Neural progenitor cell (in vitro differentiated cells): ENCODE results near the gene PCDHGB6. TPM values are rescaled to one million over a fixed set of nuclear protein-coding genes. Genes with fewer than 3 reads are reported as not detected.
"Not testable (repeated sequence)": the region's sequence is repeated elsewhere in the genome, so short reads cannot be mapped to it uniquely, and the experiment has no call there.

Experiments used
- DNase-seq: peaks from one replicate; pipeline ENCODE4 v3.0.0-alpha.2; 2016; ENCODE audit warnings: low spot score
- H2AFZ ChIP-seq: fragments of 200-600 bp; sonication (generic); replicated peaks from 2 replicates; pipeline ENCODE4 v1.6.1; 2016; ENCODE audit warnings: antibody characterized with exemption
- H3F3A ChIP-seq: fragments of 200-600 bp; sonication (generic); 2 replicates; pipeline ENCODE4 v1.6.1; 2016; ENCODE audit warnings: antibody characterized with exemption, low read depth
- H3K27ac ChIP-seq: fragments of 200-600 bp; sonication (generic); 2 replicates; pipeline ENCODE4 v1.5.1; 2016; ENCODE audit warnings: mild to moderate bottlenecking
- H3K27me3 ChIP-seq: fragments of 200-600 bp; sonication (generic); 2 replicates; pipeline ENCODE4 v1.6.1; 2016; ENCODE audit warnings: mild to moderate bottlenecking, moderate library complexity
- H3K36me3 ChIP-seq: fragments of 200-600 bp; sonication (generic); 2 replicates; pipeline ENCODE4 v1.5.1; 2016
- H3K4me1 ChIP-seq: fragments of 200-600 bp; sonication (generic); 2 replicates; pipeline ENCODE4 v1.6.1; 2016; ENCODE audit warnings: mixed run types
- H3K4me2 ChIP-seq: fragments of 200-600 bp; sonication (generic); 2 replicates; pipeline ENCODE4 v1.6.1; 2016
- H3K4me3 ChIP-seq: fragments of 200-600 bp; sonication (generic); 2 replicates; pipeline ENCODE4 v1.5.1; 2016
- H3K79me2 ChIP-seq: fragments of 200-600 bp; sonication (generic); 2 replicates; pipeline ENCODE4 v1.6.1; 2016; ENCODE audit warnings: low read depth
- H3K9ac ChIP-seq: fragments of 200-600 bp; sonication (generic); 2 replicates; pipeline ENCODE4 v1.6.1; 2016
- H3K9me3 ChIP-seq: fragments of 200-600 bp; sonication (generic); 2 replicates; pipeline ENCODE4 v1.5.1; 2016; ENCODE audit warnings: low read depth
- H4K20me1 ChIP-seq: fragments of 200-600 bp; sonication (generic); 2 replicates; pipeline ENCODE4 v1.6.1; 2016; ENCODE audit warnings: low read depth
- H3K27ac Mint-ChIP-seq: 3 replicates; pipeline ENCODE4 v1.8.0; 2021; ENCODE audit warnings: mixed read lengths
- H3K27me3 Mint-ChIP-seq: 2 replicates; pipeline ENCODE4 v1.8.0; 2022; ENCODE audit warnings: low read depth, mild to moderate bottlenecking, inconsistent platforms, moderate library complexity, mixed read lengths; ENCODE audit not compliant: insufficient read depth
- H3K36me3 Mint-ChIP-seq: 3 replicates; pipeline ENCODE4 v1.8.0; 2021; ENCODE audit warnings: mixed read lengths
- H3K4me1 Mint-ChIP-seq: 3 replicates; pipeline ENCODE4 v1.8.0; 2021; ENCODE audit warnings: mixed read lengths
- H3K4me3 Mint-ChIP-seq: 3 replicates; pipeline ENCODE4 v1.8.0; 2021; ENCODE audit warnings: mild to moderate bottlenecking, moderate library complexity, mixed read lengths
- H3K9me3 Mint-ChIP-seq: 3 replicates; pipeline ENCODE4 v1.8.0; 2020; ENCODE audit warnings: mixed read lengths
- CTCF ChIP-seq: fragments of 200-600 bp; sonication (generic); IDR thresholded peaks from 2 replicates; pipeline ENCODE4 v1.5.1; 2017; ENCODE audit warnings: antibody characterized with exemption, mild to moderate bottlenecking
- EZH2 ChIP-seq: fragments of 200-600 bp; sonication (generic); IDR thresholded peaks from 2 replicates; pipeline ENCODE4 v1.6.1; 2017; ENCODE audit warnings: antibody characterized with exemption, mild to moderate bottlenecking, moderate library complexity
- total RNA-seq: library from RNA; depleted of rRNA; stranded (reverse); fragments of >200 nt; gene quantifications from 2 replicates; pipeline ENCODE4 v1.2.3, GENCODE V29; 2015; ENCODE audit warnings: low replicate concordance

Gene PCDHGB6
- total RNA-seq, result 13.2 and 22.1 TPM in 2 replicates

GRCh38 chr5:141407790-141408505, at the start of gene PCDHGB6:
PCDHGB6 (plus strand) TSS chr5:141408021; CDS start chr5:141408203, 182 bp downstream.
- H3K27ac Mint-ChIP-seq, result peak within 1 kb of the TSS; percentile 100
- H3K36me3 Mint-ChIP-seq, result peaks cover 41% of the 10 kb centered on the region
- H3K9ac ChIP-seq, H3K27me3 ChIP-seq, H3K4me1 ChIP-seq, H3K27ac ChIP-seq, H3K79me2 ChIP-seq, H4K20me1 ChIP-seq: not testable (repeated sequence)
- H3K9me3 Mint-ChIP-seq, result peaks cover 79% of the 10 kb centered on the region
- peaks cover 16% of the 10 kb centered on the region for H3K27me3 Mint-ChIP-seq
- Histone ChIP-seq H3K9me3 (peaks cover 28% of the 10 kb centered on the region), H3K36me3 (peaks cover 12% of the 10 kb centered on the region), H3K4me2 (peak within 1 kb of the TSS; percentile 76), H2AFZ (peak within 1 kb of the TSS; percentile 85), H3F3A (peaks cover 14% of the 10 kb centered on the region), H3K4me3 (peak within 1 kb of the TSS; percentile 54)
- DNase-seq, result peak; percentile 89
- H3K4me3 Mint-ChIP-seq, result peak within 1 kb of the TSS; percentile 94
- peak; percentile 80 for TF ChIP-seq CTCF
- peaks cover 14% of the 10 kb centered on the region for H3K4me1 Mint-ChIP-seq

- no peaks in the 10 kb centered on the region for H4K20me1 ChIP-seq
- no peak for TF ChIP-seq EZH2
- peak; percentile 49 for TF ChIP-seq CTCF
- H3K79me2 ChIP-seq, result no peaks in the 10 kb centered on the region
- H3K36me3 ChIP-seq, result no peaks in the 10 kb centered on the region
- Mint-ChIP-seq H3K4me3 (no peak within 1 kb of the TSS), H3K27me3 (peaks cover 4% of the 10 kb centered on the region), H3K9me3 (peaks cover 71% of the 10 kb centered on the region), H3K36me3 (peaks cover 4% of the 10 kb centered on the region), H3K27ac (no peak within 1 kb of the TSS), H3K4me1 (no peaks in the 10 kb centered on the region)
- H3F3A ChIP-seq, result no peaks in the 10 kb centered on the region
- H3K27me3 ChIP-seq, result no peaks in the 10 kb centered on the region
- H3K9ac ChIP-seq, result no peak within 1 kb of the TSS
- peak within 1 kb of the TSS; percentile 24 for H2AFZ ChIP-seq
- peaks cover 13% of the 10 kb centered on the region for H3K9me3 ChIP-seq
- H3K4me1 ChIP-seq, result no peaks in the 10 kb centered on the region
- no peak within 1 kb of the TSS for H3K27ac ChIP-seq
- H3K4me3 ChIP-seq, result no peak within 1 kb of the TSS
- DNase-seq, result peak; percentile 38
- no peak within 1 kb of the TSS for H3K4me2 ChIP-seq
These were observed 47.9 kb upstream of the PCDHGB6 start, which contains the start of gene PCDHGB2 for GRCh38 chr5:141359790-141360426. PCDHGB2 (plus strand) TSS chr5:141359994; CDS start chr5:141360136, 142 bp downstream.

- Mint-ChIP-seq H3K9me3 (peaks cover 73% of the 10 kb centered on the region), H3K27me3 (peaks cover 7% of the 10 kb centered on the region), H3K27ac (no peak overlapping the region), H3K4me1 (no peaks in the 10 kb centered on the region), H3K36me3 (peaks cover 4% of the 10 kb centered on the region), H3K4me3 (no peak overlapping the region)
- Histone ChIP-seq H3K4me3 (no peak overlapping the region), H3F3A (no peaks in the 10 kb centered on the region), H3K27ac (no peak overlapping the region), H4K20me1 (no peaks in the 10 kb centered on the region), H3K4me2 (no peak overlapping the region), H3K9ac (no peak overlapping the region), H3K79me2 (no peaks in the 10 kb centered on the region), H3K4me1 (no peaks in the 10 kb centered on the region), H3K9me3 (peaks cover 13% of the 10 kb centered on the region), H3K27me3 (no peaks in the 10 kb centered on the region), H2AFZ (no peak overlapping the region), H3K36me3 (no peaks in the 10 kb centered on the region)
- no peak for TF ChIP-seq CTCF
- no peak for DNase-seq
These were observed 47.1 kb upstream of the PCDHGB6 start for GRCh38 chr5:141360685-141361084.
